Measurements from ENCODE around the gene ELMO1. TPM values are rescaled to one million over a fixed set of nuclear protein-coding genes. Genes with fewer than 3 reads are reported as not detected.

ELMO1 gene
- polyA plus RNA-seq, 1 experiment: not detected

DNA sequence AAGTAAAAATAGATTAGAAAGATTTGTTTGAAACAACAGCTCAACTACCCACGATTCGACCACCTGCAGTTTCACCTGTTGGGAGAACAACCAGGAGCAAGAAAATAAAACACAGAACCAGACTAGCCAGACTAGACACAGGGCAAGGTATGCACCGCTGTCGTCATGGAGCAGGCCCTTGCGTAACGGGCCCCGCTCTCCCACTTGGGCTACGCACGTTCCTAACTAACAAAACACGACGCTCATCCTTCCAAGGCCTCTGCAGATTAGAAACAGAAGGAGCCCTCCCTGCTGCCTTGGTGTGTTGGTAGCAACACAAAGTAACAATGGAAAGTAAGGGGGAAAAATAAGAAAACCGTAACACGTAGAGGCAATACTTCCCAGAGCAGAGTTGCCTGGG lies 45.1 kb upstream of the ELMO1 start:
- no peaks in the 10 kb centered on the region for H3K27me3 ChIP-seq (ENCODE audit: control insufficient read depth, insufficient read depth, low read length)
- TF ChIP-seq, protein P1, sequence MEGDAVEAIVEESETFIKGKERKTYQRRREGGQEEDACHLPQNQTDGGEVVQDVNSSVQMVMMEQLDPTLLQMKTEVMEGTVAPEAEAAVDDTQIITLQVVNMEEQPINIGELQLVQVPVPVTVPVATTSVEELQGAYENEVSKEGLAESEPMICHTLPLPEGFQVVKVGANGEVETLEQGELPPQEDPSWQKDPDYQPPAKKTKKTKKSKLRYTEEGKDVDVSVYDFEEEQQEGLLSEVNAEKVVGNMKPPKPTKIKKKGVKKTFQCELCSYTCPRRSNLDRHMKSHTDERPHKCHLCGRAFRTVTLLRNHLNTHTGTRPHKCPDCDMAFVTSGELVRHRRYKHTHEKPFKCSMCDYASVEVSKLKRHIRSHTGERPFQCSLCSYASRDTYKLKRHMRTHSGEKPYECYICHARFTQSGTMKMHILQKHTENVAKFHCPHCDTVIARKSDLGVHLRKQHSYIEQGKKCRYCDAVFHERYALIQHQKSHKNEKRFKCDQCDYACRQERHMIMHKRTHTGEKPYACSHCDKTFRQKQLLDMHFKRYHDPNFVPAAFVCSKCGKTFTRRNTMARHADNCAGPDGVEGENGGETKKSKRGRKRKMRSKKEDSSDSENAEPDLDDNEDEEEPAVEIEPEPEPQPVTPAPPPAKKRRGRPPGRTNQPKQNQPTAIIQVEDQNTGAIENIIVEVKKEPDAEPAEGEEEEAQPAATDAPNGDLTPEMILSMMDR (IDR thresholded peaks at IDR 0.05; ENCODE audit: insufficient read depth, low read depth, low read length): no peak
- H3K36me3 ChIP-seq (ENCODE audit: control insufficient read depth, insufficient read depth, low read length): no peaks in the 10 kb centered on the region
- CTCF ChIA-PET: no interaction called here
- POLR2A ChIA-PET: no interaction called here
- no peak for DNase-seq (ENCODE audit: low read depth)
- no peak overlapping the region for H3K4me3 ChIP-seq (ENCODE audit: low read depth, low read length)

DNA sequence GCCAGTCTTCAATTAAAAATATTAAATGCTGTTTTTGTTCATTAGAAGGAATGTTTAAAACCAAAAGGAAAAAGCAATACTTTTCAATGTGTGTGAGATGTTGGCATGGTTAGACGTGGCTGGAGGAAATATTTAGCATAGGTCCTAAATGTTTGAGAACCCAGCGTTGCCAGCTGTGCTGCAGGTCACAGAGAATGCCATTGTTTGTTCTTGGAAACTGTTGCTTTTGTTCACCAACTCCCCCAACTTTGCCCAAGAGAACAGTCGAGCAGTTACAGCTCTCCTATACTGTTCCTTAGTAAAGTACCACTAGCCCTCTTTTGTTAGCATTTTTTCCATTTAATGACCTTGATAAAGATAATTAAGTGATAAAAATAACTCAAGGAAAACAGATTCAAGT lies 44.5 kb upstream of the ELMO1 start:
- Histone ChIP-seq H3K36me3 (ENCODE audit: control insufficient read depth, insufficient read depth, low read length) (no peaks in the 10 kb centered on the region), H3K27me3 (ENCODE audit: control insufficient read depth, insufficient read depth, low read length) (no peaks in the 10 kb centered on the region), H3K4me3 (ENCODE audit: low read depth, low read length) (no peak overlapping the region)
- DNase-seq (ENCODE audit: low read depth): no peak
- TF ChIP-seq, protein P1 (IDR thresholded peaks at IDR 0.05; ENCODE audit: insufficient read depth, low read depth, low read length): no peak
- ChIA-PET POLR2A (no interaction called here), CTCF (no interaction called here)

DNA sequence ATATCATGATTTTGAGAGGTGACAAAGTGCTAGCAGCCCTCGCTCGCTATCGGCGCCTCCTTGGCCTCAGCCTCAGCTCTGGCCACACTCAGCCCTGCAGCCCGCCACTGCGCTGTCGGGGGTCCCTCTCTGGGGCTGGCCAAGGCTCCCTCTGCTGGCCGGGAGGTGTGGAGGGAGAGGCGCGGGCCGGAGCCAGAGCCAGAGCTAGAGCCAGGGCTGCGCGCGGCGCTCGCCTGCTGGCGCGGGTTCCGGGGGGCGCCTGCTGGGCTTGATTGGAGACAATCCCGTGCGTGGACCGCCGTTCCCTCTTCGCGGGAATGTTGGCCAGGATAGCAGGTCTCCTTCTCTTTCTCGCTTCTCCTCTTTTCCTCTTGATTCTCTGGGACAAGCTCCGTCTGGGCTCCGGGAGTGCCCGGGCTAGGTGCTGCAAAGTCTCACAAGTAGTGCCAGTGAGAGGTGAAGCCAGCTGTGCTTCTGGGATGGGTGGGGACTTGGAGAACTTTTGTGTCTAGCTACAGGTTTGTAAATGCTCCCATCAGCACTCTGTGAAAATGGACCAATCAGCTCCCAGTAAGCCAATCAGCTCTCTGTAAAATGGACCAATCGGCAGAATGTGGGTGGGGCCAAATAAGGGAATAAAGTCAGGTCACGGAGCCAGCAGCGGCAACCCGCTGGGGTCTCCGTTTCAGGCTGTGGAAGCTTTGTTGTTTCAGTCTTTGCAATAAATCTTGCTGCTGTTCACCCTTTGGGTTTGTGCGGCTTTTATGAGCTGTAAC lies 43.4 kb upstream of the ELMO1 start:
- DNase-seq (ENCODE audit: low read depth): no peak
- Histone ChIP-seq H3K36me3 (ENCODE audit: control insufficient read depth, insufficient read depth, low read length) (no peaks in the 10 kb centered on the region), H3K27me3 (ENCODE audit: control insufficient read depth, insufficient read depth, low read length) (no peaks in the 10 kb centered on the region), H3K4me3 (ENCODE audit: low read depth, low read length) (no peak overlapping the region)
- ChIA-PET POLR2A (no interaction called here), CTCF (interaction anchor here (0.6 kb wide), 1 partner anchor 237 kb away, joined by 3 read pairs; no protein-coding TSS in a partner anchor)
- TF ChIP-seq, protein P1 (IDR thresholded peaks at IDR 0.05; ENCODE audit: insufficient read depth, low read depth, low read length): no peak

DNA sequence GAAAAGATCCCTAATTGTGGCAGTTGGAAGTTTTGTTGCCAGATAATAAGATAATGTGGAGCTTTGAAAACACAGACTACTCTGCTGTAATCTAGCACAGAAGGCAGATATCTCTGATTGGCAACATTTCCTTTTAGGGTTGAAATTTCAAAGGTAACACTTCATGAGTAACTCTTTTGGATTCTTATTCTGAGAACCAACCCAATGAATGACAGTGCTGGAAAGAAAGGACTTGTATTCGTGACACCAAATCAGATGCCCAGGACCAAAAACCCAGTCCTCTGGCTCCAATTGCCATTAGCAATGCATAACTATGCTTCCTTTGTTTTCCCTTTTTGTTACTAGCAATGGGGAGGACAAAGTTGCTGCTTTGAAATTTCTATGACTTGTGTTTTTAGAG lies 41.0 kb upstream of the ELMO1 start:
- CTCF ChIA-PET: no interaction called here
- Histone ChIP-seq H3K36me3 (ENCODE audit: control insufficient read depth, insufficient read depth, low read length) (no peaks in the 10 kb centered on the region), H3K27me3 (ENCODE audit: control insufficient read depth, insufficient read depth, low read length) (no peaks in the 10 kb centered on the region), H3K4me3 (ENCODE audit: low read depth, low read length) (no peak overlapping the region)
- DNase-seq (ENCODE audit: low read depth): no peak
- POLR2A ChIA-PET: no interaction called here
- TF ChIP-seq, protein P1 (IDR thresholded peaks at IDR 0.05; ENCODE audit: insufficient read depth, low read depth, low read length): no peak

DNA sequence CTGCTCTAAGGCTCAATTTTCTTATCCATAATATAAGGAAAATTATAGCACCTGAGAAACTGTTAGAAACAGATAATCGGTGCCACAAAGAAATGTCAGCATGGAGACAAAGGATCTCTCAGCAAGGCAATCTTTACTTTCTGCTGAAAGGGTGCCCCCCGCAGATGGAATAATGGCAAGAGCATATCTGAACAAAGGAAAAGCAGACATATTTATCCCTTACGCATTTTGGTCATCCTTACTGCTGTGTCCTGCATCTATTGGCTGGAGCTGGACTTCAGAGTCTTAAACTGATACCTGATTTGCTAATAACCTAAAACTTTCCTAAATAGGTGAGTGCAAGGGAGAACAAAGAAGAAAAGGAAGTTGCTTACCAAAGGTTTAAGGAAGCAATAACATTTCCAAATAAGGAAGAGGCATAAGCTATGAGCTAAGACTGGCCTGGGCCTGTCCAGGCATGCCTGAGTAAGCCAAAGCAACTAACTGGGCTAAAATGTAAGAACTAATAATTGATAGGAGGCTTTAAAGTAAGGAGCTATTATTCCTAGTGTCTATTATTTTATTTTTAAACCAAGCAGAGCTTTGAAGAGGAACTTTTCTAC lies 39.6 kb upstream of the ELMO1 start:
- ChIA-PET CTCF (no interaction called here), POLR2A (no interaction called here)
- Histone ChIP-seq H3K4me3 (ENCODE audit: low read depth, low read length) (no peak overlapping the region), H3K27me3 (ENCODE audit: control insufficient read depth, insufficient read depth, low read length) (no peaks in the 10 kb centered on the region), H3K36me3 (ENCODE audit: control insufficient read depth, insufficient read depth, low read length) (no peaks in the 10 kb centered on the region)
- no peak for DNase-seq (ENCODE audit: low read depth)
- TF ChIP-seq, protein P1 (IDR thresholded peaks at IDR 0.05; ENCODE audit: insufficient read depth, low read depth, low read length): no peak

All from BJ (cell line).